Stimulated activated CD4-positive, alpha-beta T cell treated with anti-CD3 and anti-CD28 coated beads, Interleukin-1b, Interleukin-23, amount 100 ng/mL, for 48 hours (primary cell): ENCODE data around the gene ZSCAN2.
"Not testable (repeated sequence)": the region's sequence is repeated elsewhere in the genome, so short reads cannot be mapped to it uniquely, and the experiment has no call there.

Experiments
- DNase-seq: peaks from one replicate; pipeline ENCODE4 v3.0.0-alpha.2; 2020

ZSCAN2 gene

GRCh38 chr15:84600687-84601554, at the start of gene ZSCAN2:
Gene ZSCAN2 (plus strand): TSS chr15:84601009. CDS start chr15:84603928, 2,919 bp downstream.
- DNase-seq = peak; percentile 95

- DNase-seq = not testable (repeated sequence)
These were observed 49.2 kb upstream of the ZSCAN2 start for GRCh38 chr15:84551624-84552023.

- no peak for DNase-seq
These were observed 47.9 kb upstream of the ZSCAN2 start for GRCh38 chr15:84552896-84553295.

GRCh38 chr15:84556690-84557089, 44.1 kb upstream of the ZSCAN2 start:
- not testable (repeated sequence) for DNase-seq

- DNase-seq = not testable (repeated sequence)
These were observed 32.8 kb upstream of the ZSCAN2 start for GRCh38 chr15:84568021-84568420.

GRCh38 chr15:84570164-84570735, 30.6 kb upstream of the ZSCAN2 start:
- DNase-seq = peak; percentile 46

- DNase-seq = no peak
These were observed 28.6 kb upstream of the ZSCAN2 start for GRCh38 chr15:84572231-84572630.

- DNase-seq = no peak
These were observed 25.3 kb upstream of the ZSCAN2 start for GRCh38 chr15:84575493-84575892.

GRCh38 chr15:84577891-84578290, 22.9 kb upstream of the ZSCAN2 start:
- DNase-seq = not testable (repeated sequence)

GRCh38 chr15:84579261-84579721, 21.5 kb upstream of the ZSCAN2 start:
- not testable (repeated sequence) for DNase-seq

GRCh38 chr15:84581676-84582428, 19.0 kb upstream of the ZSCAN2 start:
- DNase-seq = not testable (repeated sequence)

GRCh38 chr15:84582583-84583157, 18.1 kb upstream of the ZSCAN2 start:
- DNase-seq = no peak

- not testable (repeated sequence) for DNase-seq
These were observed 16.9 kb upstream of the ZSCAN2 start for GRCh38 chr15:84583921-84584320.

- DNase-seq = no peak
These were observed 14.1 kb upstream of the ZSCAN2 start for GRCh38 chr15:84586696-84587095.

GRCh38 chr15:84588053-84588874, 12.5 kb upstream of the ZSCAN2 start:
- peak; percentile 86 for DNase-seq

- no peak for DNase-seq
These were observed 10.4 kb upstream of the ZSCAN2 start for GRCh38 chr15:84590406-84590805.

GRCh38 chr15:84591815-84592214, 9.0 kb upstream of the ZSCAN2 start:
- DNase-seq = no peak

- no peak for DNase-seq
These were observed 6.1 kb upstream of the ZSCAN2 start for GRCh38 chr15:84594617-84595290.

- no peak for DNase-seq
These were observed 5.1 kb upstream of the ZSCAN2 start for GRCh38 chr15:84595660-84596059.

- DNase-seq = no peak
These were observed 3.5 kb upstream of the ZSCAN2 start for GRCh38 chr15:84597296-84597695.

- DNase-seq = no peak
These were observed 2.6 kb upstream of the ZSCAN2 start for GRCh38 chr15:84598250-84598649.
